Endodermal cell (in vitro differentiated cells): ENCODE results near the gene AFAP1L2. TPM values are rescaled to one million over a fixed set of nuclear protein-coding genes. Genes with fewer than 3 reads are reported as not detected.

Experiments
- DNase-seq: peaks from one replicate; pipeline ENCODE4 v3.0.0-alpha.2; 2017
- H3K27ac ChIP-seq: 2 replicates; pipeline ENCODE4 v1.5.1; 2013; ENCODE audit warnings: mild to moderate bottlenecking, low read depth, low read length, moderate library complexity
- H3K27me3 ChIP-seq: 2 replicates; pipeline ENCODE4 v1.6.1; 2013; ENCODE audit warnings: mild to moderate bottlenecking, low read length, moderate library complexity; ENCODE audit not compliant: insufficient read depth, control insufficient read depth, poor library complexity, severe bottlenecking
- H3K36me3 ChIP-seq: 2 replicates; pipeline ENCODE4 v1.7.0; 2013; ENCODE audit warnings: mild to moderate bottlenecking, low read length, moderate library complexity; ENCODE audit not compliant: control insufficient read depth, insufficient read depth
- H3K4me1 ChIP-seq: one replicate; pipeline ENCODE4 v1.7.0; 2013; ENCODE audit warnings: low read length; ENCODE audit not compliant: control insufficient read depth, insufficient read depth
- H3K4me3 ChIP-seq: 2 replicates; pipeline ENCODE4 v1.5.1; 2013; ENCODE audit warnings: mild to moderate bottlenecking, low read length, moderate library complexity
- H3K9ac ChIP-seq: 2 replicates; pipeline ENCODE4 v1.6.1; 2013; ENCODE audit warnings: mild to moderate bottlenecking, low read length, moderate library complexity; ENCODE audit not compliant: poor library complexity, severe bottlenecking; ENCODE audit errors: extremely low read depth
- H3K9me3 ChIP-seq: 2 replicates; pipeline ENCODE4 v1.6.1; 2013; ENCODE audit warnings: mild to moderate bottlenecking, low read length, moderate library complexity; ENCODE audit not compliant: control insufficient read depth
- H3K27ac Mint-ChIP-seq: 2 replicates; pipeline ENCODE4 v1.8.0; 2020; ENCODE audit warnings: mixed read lengths
- H3K27me3 Mint-ChIP-seq: 2 replicates; pipeline ENCODE4 v1.8.0; 2021; ENCODE audit warnings: mild to moderate bottlenecking, mixed read lengths; ENCODE audit not compliant: insufficient read depth
- H3K36me3 Mint-ChIP-seq: 2 replicates; pipeline ENCODE4 v1.8.0; 2020; ENCODE audit warnings: low read depth, mixed read lengths
- H3K4me1 Mint-ChIP-seq: 2 replicates; pipeline ENCODE4 v1.8.0; 2020; ENCODE audit warnings: mixed read lengths
- H3K4me3 Mint-ChIP-seq: 2 replicates; pipeline ENCODE4 v1.8.0; 2020; ENCODE audit warnings: mild to moderate bottlenecking, moderate library complexity, mixed read lengths
- H3K9me3 Mint-ChIP-seq: 2 replicates; pipeline ENCODE4 v1.8.0; 2020; ENCODE audit warnings: mild to moderate bottlenecking, mixed read lengths
- CTCF ChIP-seq: fragments of 200-600 bp; sonication (generic); conservative IDR thresholded peaks from 2 replicates; pipeline ENCODE4 v1.5.0; 2021; ENCODE audit warnings: antibody characterized with exemption, mild to moderate bottlenecking
- WGBS, 2 experiments: methylation state at CpG; one replicate each; pipeline versions ENCODE4 v1.1.5 to v1.1.7; 2013; ENCODE audit warnings: missing lambda C conversion rate in 2 of 2, mixed read lengths in 1 of 2; ENCODE audit not compliant: insufficient coverage in 1 of 2, insufficient read length in 1 of 2; 5-methylcytosine and 5-hydroxymethylcytosine counted together
- total RNA-seq, 2 donors: library from RNA; stranded (reverse); fragmentation: NEBNext Ultra II Directional in 1 of 2; extraction: Animal tissue kit (Norgen Biotek cat#: 25700) in 1 of 2; gene quantifications; 2 replicates in 1 of 2; 3 replicates in 1 of 2; pipeline ENCODE4 v1.2.1, GENCODE V29; 2021

The AFAP1L2 gene
- total RNA-seq, 2 donors from 2014 or later, result 1.5 to 2.2 TPM

GRCh38 chr10:114257498-114257897 lies 146.8 kb downstream of the AFAP1L2 start:
- no peak overlapping the region for H3K4me3 Mint-ChIP-seq
- H3K36me3 Mint-ChIP-seq, result peaks cover 5% of the 10 kb centered on the region
- no peak overlapping the region for H3K4me3 ChIP-seq
- H3K36me3 ChIP-seq, result no peaks in the 10 kb centered on the region
- TF ChIP-seq CTCF, result no peak
- H3K4me1 ChIP-seq, result no peaks in the 10 kb centered on the region
- no peaks in the 10 kb centered on the region for H3K9me3 ChIP-seq
- H3K27ac Mint-ChIP-seq, result no peak overlapping the region
- no peaks in the 10 kb centered on the region for H3K27me3 Mint-ChIP-seq
- H3K9ac ChIP-seq, result no peak overlapping the region
- H3K27me3 ChIP-seq, result no peaks in the 10 kb centered on the region
- H3K9me3 Mint-ChIP-seq, result peaks cover 5% of the 10 kb centered on the region
- DNase-seq, result no peak
- WGBS, 2 experiments, result 85 to 93% methylated on average over 2 to 3 of the region's 3 CpGs
- H3K4me1 Mint-ChIP-seq, result peaks cover 15% of the 10 kb centered on the region
- H3K27ac ChIP-seq, result no peak overlapping the region

DNA sequence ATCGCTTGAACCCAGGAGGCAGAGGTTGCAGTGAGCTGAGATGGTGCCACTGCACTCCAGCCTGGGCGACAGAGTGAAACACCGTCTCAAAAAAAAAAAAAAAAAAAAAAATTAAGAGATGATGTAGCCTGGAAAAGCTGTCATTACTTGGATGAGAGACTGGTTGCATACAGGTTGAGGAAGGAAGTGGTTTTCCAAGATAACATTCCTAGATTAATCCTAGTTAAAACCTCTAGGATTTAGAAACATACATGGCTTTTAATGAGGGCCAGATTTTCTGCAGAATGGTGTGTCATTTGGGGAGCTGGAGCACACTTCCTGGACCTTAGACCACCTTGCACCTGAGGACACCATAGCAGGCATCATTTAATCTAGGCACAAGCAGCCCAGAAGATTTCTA lies 147.5 kb downstream of the AFAP1L2 start:
- no peaks in the 10 kb centered on the region for H3K27me3 ChIP-seq
- H3K27ac ChIP-seq, result no peak overlapping the region
- DNase-seq, result no peak
- no peaks in the 10 kb centered on the region for H3K9me3 ChIP-seq
- H3K4me1 Mint-ChIP-seq, result peaks cover 12% of the 10 kb centered on the region
- no peaks in the 10 kb centered on the region for H3K36me3 ChIP-seq
- H3K4me1 ChIP-seq, result no peaks in the 10 kb centered on the region
- 96 to 100% methylated on average over 1 to 3 of the region's 3 CpGs for WGBS, 2 experiments
- H3K9ac ChIP-seq, result no peak overlapping the region
- no peak overlapping the region for H3K4me3 Mint-ChIP-seq
- TF ChIP-seq CTCF, result no peak
- peaks cover 5% of the 10 kb centered on the region for H3K9me3 Mint-ChIP-seq
- H3K27ac Mint-ChIP-seq, result no peak overlapping the region
- H3K36me3 Mint-ChIP-seq, result peaks cover 5% of the 10 kb centered on the region
- H3K27me3 Mint-ChIP-seq, result no peaks in the 10 kb centered on the region
- no peak overlapping the region for H3K4me3 ChIP-seq

DNA sequence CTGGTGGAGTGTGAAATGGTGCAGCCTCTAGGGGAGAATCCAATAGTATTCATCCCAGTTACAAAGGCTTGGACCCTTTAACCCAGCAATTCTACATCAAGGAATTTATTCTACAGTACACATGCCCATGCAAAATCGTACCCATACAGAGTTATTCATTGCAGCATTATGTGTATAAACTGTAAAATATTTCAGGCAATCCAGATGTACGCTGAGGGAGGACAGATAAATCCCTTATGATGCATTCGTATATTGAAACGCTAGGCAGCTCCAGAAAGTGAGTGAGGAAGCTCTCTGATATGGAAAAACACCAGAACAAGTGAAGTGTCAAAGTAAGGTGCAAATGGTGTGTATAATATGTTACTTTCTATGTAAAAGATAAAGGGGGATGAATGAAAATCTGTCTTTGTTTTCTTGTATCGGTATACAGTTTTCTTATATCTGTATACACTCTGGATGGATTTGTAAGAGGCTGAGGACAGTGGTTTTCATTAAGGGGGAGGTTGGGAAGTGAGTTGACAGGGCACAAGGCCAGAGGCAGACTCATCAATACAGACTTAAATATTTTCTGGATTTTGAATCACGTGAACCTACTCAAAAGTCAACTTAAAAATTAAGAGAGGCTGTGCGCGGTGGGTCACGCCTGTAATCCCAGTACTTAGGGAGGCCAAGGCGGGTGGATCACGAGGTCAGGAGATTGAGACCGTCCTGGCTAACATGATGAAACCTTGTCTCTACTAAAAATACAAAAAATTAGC lies 148.1 kb downstream of the AFAP1L2 start:
- Histone ChIP-seq H3K27me3 (no peaks in the 10 kb centered on the region), H3K36me3 (no peaks in the 10 kb centered on the region), H3K9me3 (no peaks in the 10 kb centered on the region), H3K4me3 (no peak overlapping the region), H3K9ac (no peak overlapping the region), H3K27ac (no peak overlapping the region), H3K4me1 (no peaks in the 10 kb centered on the region)
- H3K4me3 Mint-ChIP-seq, result no peak overlapping the region
- DNase-seq, result no peak
- H3K4me1 Mint-ChIP-seq, result peaks cover 12% of the 10 kb centered on the region
- H3K36me3 Mint-ChIP-seq, result peaks cover 5% of the 10 kb centered on the region
- TF ChIP-seq CTCF, result no peak
- 89 to 91% methylated on average over 10 to 12 of the region's 12 CpGs for WGBS, 2 experiments
- H3K9me3 Mint-ChIP-seq, result peaks cover 5% of the 10 kb centered on the region
- no peaks in the 10 kb centered on the region for H3K27me3 Mint-ChIP-seq
- H3K27ac Mint-ChIP-seq, result no peak overlapping the region
